ENCODE results near the gene SH2D4B.

The SH2D4B gene

GRCh38 chr10:80536361-80536835 lies 1.3 kb upstream of the SH2D4B start:
- DNase-seq (ENCODE audit: extremely low spot score) = no peak
- no peak for TF ChIP-seq CTCF (IDR thresholded peaks at IDR 0.05; ENCODE audit: control extremely low read depth, extremely low read depth, low read depth, missing control alignments)
- ChIA-PET POLR2A (no interaction called here), CTCF (interaction anchor here (0.6 to 2.3 kb wide), 21 partner anchors 11 to 387 kb away, joined by 3 to 16 read pairs (median 4); no protein-coding TSS in a partner anchor)

GRCh38 chr10:80537086-80537735 lies 491 bp upstream of the SH2D4B start:
- ChIA-PET CTCF (interaction anchor here (0.8 to 2.3 kb wide), 13 partner anchors 11 to 387 kb away, joined by 3 to 16 read pairs (median 5); no protein-coding TSS in a partner anchor), POLR2A (no interaction called here)

GRCh38 chr10:80538481-80539185 lies 931 bp downstream of the SH2D4B start:
- POLR2A ChIA-PET = no interaction called here
- no peak for TF ChIP-seq CTCF (IDR thresholded peaks at IDR 0.05; ENCODE audit: control extremely low read depth, extremely low read depth, low read depth, missing control alignments)
- DNase-seq (ENCODE audit: extremely low spot score) = no peak
- CTCF ChIA-PET = no interaction called here

More at GRCh38 chr10:80537086-80537735, 491 bp upstream of the SH2D4B start:
- TF ChIP-seq CTCF (IDR thresholded peaks at IDR 0.05; ENCODE audit: control extremely low read depth, extremely low read depth, low read depth, missing control alignments) = no peak
- DNase-seq (ENCODE audit: extremely low spot score) = no peak

GRCh38 chr10:80539421-80540031 lies 1.8 kb downstream of the SH2D4B start:
- DNase-seq (ENCODE audit: extremely low spot score) = no peak
- ChIA-PET POLR2A (no interaction called here), CTCF (interaction anchor here (0.6 to 2.5 kb wide), 4 partner anchors 34 to 123 kb away, joined by 3 to 14 read pairs (median 8); no protein-coding TSS in a partner anchor)
- TF ChIP-seq CTCF (IDR thresholded peaks at IDR 0.05; ENCODE audit: control extremely low read depth, extremely low read depth, low read depth, missing control alignments) = no peak

- POLR2A ChIA-PET = no interaction called here
- CTCF ChIA-PET = interaction anchor here (0.6 to 2.5 kb wide), 6 partner anchors 10 to 123 kb away, joined by 3 to 14 read pairs (median 7); no protein-coding TSS in a partner anchor
- TF ChIP-seq CTCF (IDR thresholded peaks at IDR 0.05; ENCODE audit: control extremely low read depth, extremely low read depth, low read depth, missing control alignments) = no peak
- DNase-seq (ENCODE audit: extremely low spot score) = no peak
These were observed 2.4 kb downstream of the SH2D4B start for GRCh38 chr10:80540136-80540535.

- ChIA-PET POLR2A (no interaction called here), CTCF (interaction anchor here (0.7 to 2.5 kb wide), 7 partner anchors 9 to 122 kb away, joined by 3 to 14 read pairs (median 7); no protein-coding TSS in a partner anchor)
- TF ChIP-seq CTCF (IDR thresholded peaks at IDR 0.05; ENCODE audit: control extremely low read depth, extremely low read depth, low read depth, missing control alignments) = no peak
- DNase-seq (ENCODE audit: extremely low spot score) = no peak
These were observed 2.9 kb downstream of the SH2D4B start for GRCh38 chr10:80540618-80540980.

All from GM10248 (cell line).